HL-60 (cell line): ENCODE measurements around the gene TAL1.
"Not testable (repeated sequence)": the region's sequence is repeated elsewhere in the genome, so short reads cannot be mapped to it uniquely, and the experiment has no call there.

Experiments
- DNase-seq, 2 experiments: peaks; one replicate each; pipeline ENCODE4 v3.0.0-alpha.2; 2010 to 2020; ENCODE audit warnings: low read depth in 1 of 2, low spot score in 1 of 2
- H3K27ac ChIP-seq: fragments of 250-450 bp; sonication (Bioruptor Pico); replicated peaks from 2 replicates; pipeline ENCODE4 v1.5.1; 2020; ENCODE audit warnings: mild to moderate bottlenecking, moderate library complexity
- H3K27me3 ChIP-seq: fragments of 250-450 bp; sonication (Bioruptor Pico); 2 replicates; pipeline ENCODE4 v1.5.1; 2021; ENCODE audit warnings: mild to moderate bottlenecking, moderate library complexity; ENCODE audit not compliant: insufficient read depth, poor library complexity, severe bottlenecking
- H3K4me3 ChIP-seq: replicated peaks from 2 replicates; pipeline ENCODE4 v1.5.1; 2011; ENCODE audit warnings: mild to moderate bottlenecking, control low read depth, low read length; ENCODE audit not compliant: insufficient read depth
- GABPA ChIP-seq: IDR thresholded peaks from 2 replicates; pipeline ENCODE4 v1.6.1; 2012; ENCODE audit warnings: low read depth
- POLR2AphosphoS5 ChIP-seq: IDR thresholded peaks from 2 replicates; pipeline ENCODE4 v1.6.1; 2012; ENCODE audit warnings: low read depth
- REST ChIP-seq: IDR thresholded peaks from 2 replicates; pipeline ENCODE4 v1.6.1; 2012; ENCODE audit warnings: low read depth; ENCODE audit not compliant: insufficient replicate concordance
- SPI1 ChIP-seq: IDR thresholded peaks from 2 replicates; pipeline ENCODE4 v1.6.1; 2012; ENCODE audit warnings: low read depth, mild to moderate bottlenecking, borderline replicate concordance
- long read RNA-seq: library from polyadenylated mRNA; unstranded; transcript quantifications from one replicate; pipeline ENCODE4 v2.0.0, GENCODE V29; 2020
- TF ChIP-seq, protein P1 (sequence below): IDR thresholded peaks from one replicate; pipeline ENCODE4 v1.5.1; 2011; ENCODE audit warnings: low read length, control low read depth, inconsistent platforms; ENCODE audit not compliant: insufficient read depth

The TAL1 gene
- long read RNA-seq, result 0 reads

GRCh38 chr1:47232187-47232874, at the start of gene TAL1:
Gene TAL1 (minus strand): TSS chr1:47232225. CDS start chr1:47225888, 6,337 bp downstream.
- peak in 1 of 2 experiments; percentile 16 for DNase-seq
- Histone ChIP-seq H3K4me3 (peak within 1 kb of the TSS; percentile 30), H3K27ac (no peak within 1 kb of the TSS), H3K27me3 (peaks cover 71% of the 10 kb centered on the region)
- TF ChIP-seq POLR2AphosphoS5 (no peak), SPI1 (no peak), GABPA (no peak), REST (no peak)
- TF ChIP-seq, protein P1, sequence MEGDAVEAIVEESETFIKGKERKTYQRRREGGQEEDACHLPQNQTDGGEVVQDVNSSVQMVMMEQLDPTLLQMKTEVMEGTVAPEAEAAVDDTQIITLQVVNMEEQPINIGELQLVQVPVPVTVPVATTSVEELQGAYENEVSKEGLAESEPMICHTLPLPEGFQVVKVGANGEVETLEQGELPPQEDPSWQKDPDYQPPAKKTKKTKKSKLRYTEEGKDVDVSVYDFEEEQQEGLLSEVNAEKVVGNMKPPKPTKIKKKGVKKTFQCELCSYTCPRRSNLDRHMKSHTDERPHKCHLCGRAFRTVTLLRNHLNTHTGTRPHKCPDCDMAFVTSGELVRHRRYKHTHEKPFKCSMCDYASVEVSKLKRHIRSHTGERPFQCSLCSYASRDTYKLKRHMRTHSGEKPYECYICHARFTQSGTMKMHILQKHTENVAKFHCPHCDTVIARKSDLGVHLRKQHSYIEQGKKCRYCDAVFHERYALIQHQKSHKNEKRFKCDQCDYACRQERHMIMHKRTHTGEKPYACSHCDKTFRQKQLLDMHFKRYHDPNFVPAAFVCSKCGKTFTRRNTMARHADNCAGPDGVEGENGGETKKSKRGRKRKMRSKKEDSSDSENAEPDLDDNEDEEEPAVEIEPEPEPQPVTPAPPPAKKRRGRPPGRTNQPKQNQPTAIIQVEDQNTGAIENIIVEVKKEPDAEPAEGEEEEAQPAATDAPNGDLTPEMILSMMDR, result no peak

DNA sequence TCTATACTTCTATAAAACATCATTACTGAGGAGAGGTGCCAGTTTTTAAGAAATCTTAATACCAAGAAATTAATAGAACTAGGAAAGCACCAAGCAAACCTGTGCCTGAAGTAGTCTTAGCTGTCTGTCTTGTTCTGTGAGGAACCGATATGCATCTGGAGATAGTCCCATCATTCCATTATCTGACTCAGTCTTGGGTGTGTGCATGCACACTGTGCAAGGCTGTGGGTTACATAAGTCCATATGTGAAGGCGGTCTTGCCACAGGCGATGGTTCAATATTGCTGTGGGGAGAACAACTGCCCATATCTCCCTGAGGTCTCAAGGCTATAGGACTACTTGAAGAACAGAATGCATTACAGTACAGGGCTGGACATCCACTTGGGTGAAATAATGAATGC, 48.1 kb upstream of the TAL1 start:
- Histone ChIP-seq H3K27ac (no peak overlapping the region), H3K27me3 (no peaks in the 10 kb centered on the region), H3K4me3 (no peak overlapping the region)
- TF ChIP-seq GABPA, result no peak
- TF ChIP-seq, protein P1, result no peak
- TF ChIP-seq SPI1, result no peak
- no peak for TF ChIP-seq REST
- TF ChIP-seq POLR2AphosphoS5, result no peak
- DNase-seq, result peak in 1 of 2 experiments; percentile 2

- Histone ChIP-seq H3K27ac (no peak overlapping the region), H3K4me3 (no peak overlapping the region), H3K27me3 (no peaks in the 10 kb centered on the region)
- TF ChIP-seq GABPA (no peak), REST (peak; percentile 65)
- DNase-seq, result no peak
These were observed 44.8 kb upstream of the TAL1 start for GRCh38 chr1:47276850-47277249.

DNA sequence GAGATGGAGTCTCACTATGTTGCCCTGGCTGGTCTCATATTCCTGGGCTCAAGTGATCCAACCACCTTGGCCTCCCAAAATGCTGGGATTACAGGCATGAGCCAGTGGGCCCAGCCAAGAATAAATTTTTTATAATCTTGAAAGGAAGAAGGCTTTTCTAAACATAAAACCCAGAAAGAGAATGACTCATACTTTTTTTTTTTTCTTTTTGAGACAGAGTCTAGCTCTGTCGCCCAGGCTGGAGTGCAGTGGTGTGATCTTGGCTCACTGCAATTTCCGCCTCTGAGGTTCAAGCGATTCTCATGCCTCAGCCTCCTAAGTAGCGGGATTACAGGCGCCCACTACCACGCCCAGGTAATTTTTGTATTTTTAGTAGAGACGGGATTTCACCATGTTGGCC, 43.8 kb upstream of the TAL1 start:
- DNase-seq, H3K27me3 ChIP-seq, H3K4me3 ChIP-seq, H3K27ac ChIP-seq: not testable (repeated sequence)

DNA sequence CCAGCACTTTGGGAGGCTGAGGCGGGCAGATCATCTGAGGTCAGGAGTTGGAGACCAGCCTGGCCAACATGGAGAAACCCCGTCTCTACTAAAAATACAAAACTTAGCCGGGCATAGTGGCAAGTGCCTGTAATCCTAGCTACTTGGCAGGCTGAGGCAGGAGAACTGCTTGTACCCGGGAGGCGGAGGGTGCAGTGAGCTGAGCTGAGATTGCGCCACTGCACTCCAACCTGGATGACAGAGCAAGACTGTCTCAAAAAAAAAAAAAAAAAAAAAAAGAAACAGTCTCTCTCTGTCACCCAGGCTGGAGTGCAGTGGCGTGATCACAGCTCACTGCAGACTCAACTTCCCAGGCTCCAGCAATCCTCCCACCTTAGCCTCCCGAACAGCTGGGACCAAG, 33.5 kb upstream of the TAL1 start:
- not testable (repeated sequence) for DNase-seq, H3K27me3 ChIP-seq, H3K4me3 ChIP-seq, H3K27ac ChIP-seq
